CD14-positive monocyte (primary cell): ENCODE measurements around the gene NSMF. TPM values are rescaled to one million over a fixed set of nuclear protein-coding genes. Genes with fewer than 3 reads are reported as not detected.

Experiments used
- DNase-seq, 3 donors: peaks; one replicate each; pipeline ENCODE4 v3.0.0-alpha.2; 2011 to 2022
- H2AFZ ChIP-seq: 2 replicates; pipeline ENCODE4 v1.6.0; 2012; ENCODE audit warnings: mild to moderate bottlenecking, low read depth, low read length, inconsistent platforms; ENCODE audit not compliant: insufficient read depth, poor library complexity, severe bottlenecking
- H3K27ac ChIP-seq, 2 donors: 1 replicate in 1 of 2; 2 replicates in 1 of 2; pipeline ENCODE4 v1.5.1; 2012 to 2013; ENCODE audit warnings: low read length in 2 of 2, control low read depth in 1 of 2, inconsistent platforms in 1 of 2, low read depth in 1 of 2, mild to moderate bottlenecking in 1 of 2
- H3K27me3 ChIP-seq, 2 donors: one replicate each; pipeline versions ENCODE4 v1.6.0 to v1.6.1; 2011 to 2013; ENCODE audit warnings: low read length in 2 of 2; ENCODE audit not compliant: control insufficient read depth in 2 of 2, insufficient read depth in 2 of 2
- H3K36me3 ChIP-seq, 2 donors: replicated peaks in 1 of 2; 1 replicate in 1 of 2; 2 replicates in 1 of 2; pipeline versions ENCODE4 v1.5.1 to v1.6.1; 2012 to 2013; ENCODE audit warnings: low read length in 2 of 2, control low read depth in 1 of 2, inconsistent platforms in 1 of 2, mild to moderate bottlenecking in 1 of 2; ENCODE audit not compliant: insufficient read depth in 2 of 2, control insufficient read depth in 1 of 2
- H3K4me1 ChIP-seq, 2 donors: 1 replicate in 1 of 2; 2 replicates in 1 of 2; pipeline versions ENCODE4 v1.5.1 to v1.6.1; 2012 to 2013; ENCODE audit warnings: low read length in 2 of 2, control low read depth in 1 of 2, inconsistent platforms in 1 of 2, mild to moderate bottlenecking in 1 of 2, moderate library complexity in 1 of 2; ENCODE audit not compliant: insufficient read depth in 2 of 2, control insufficient read depth in 1 of 2
- H3K4me2 ChIP-seq: replicated peaks from 2 replicates; pipeline ENCODE3; 2012; ENCODE audit warnings: low read length, moderate library complexity, mild to moderate bottlenecking; ENCODE audit not compliant: poor library complexity, severe bottlenecking; ENCODE audit errors: extremely low read depth
- H3K4me3 ChIP-seq, 3 experiments: fragments of 200-600 bp in 1 of 3; sonication (generic) in 1 of 3; replicated peaks in 1 of 3; 1 replicate in 2 of 3; 2 replicates in 1 of 3; pipeline ENCODE4 v1.5.1; 2011 to 2013; ENCODE audit warnings: low read length in 3 of 3, mild to moderate bottlenecking in 3 of 3, control low read depth in 2 of 3, low read depth in 2 of 3, inconsistent platforms in 1 of 3, moderate library complexity in 1 of 3
- H3K79me2 ChIP-seq: 2 replicates; pipeline ENCODE4 v1.6.0; 2012; ENCODE audit warnings: mild to moderate bottlenecking, control low read depth, inconsistent platforms, low read length, moderate library complexity; ENCODE audit not compliant: insufficient read depth
- H3K9ac ChIP-seq: 2 replicates; pipeline ENCODE4 v1.6.0; 2017; ENCODE audit warnings: low read length, mild to moderate bottlenecking; ENCODE audit not compliant: insufficient read depth, poor library complexity, severe bottlenecking
- H3K9me3 ChIP-seq, 2 donors: replicated peaks in 1 of 2; 1 replicate in 1 of 2; 2 replicates in 1 of 2; pipeline versions ENCODE4 v1.5.1 to v1.6.1; 2012 to 2013; ENCODE audit warnings: low read length in 2 of 2, control low read depth in 1 of 2; ENCODE audit not compliant: control insufficient read depth in 1 of 2, insufficient read depth in 1 of 2
- H4K20me1 ChIP-seq: 2 replicates; pipeline ENCODE4 v1.6.0; 2012; ENCODE audit warnings: mild to moderate bottlenecking, low read length, control low read depth, moderate library complexity; ENCODE audit not compliant: insufficient read depth
- H3K27ac Mint-ChIP-seq, 7 donors: one replicate each; pipeline ENCODE4 v1.8.0; 2020; ENCODE audit warnings: mild to moderate bottlenecking in 7 of 7, mixed read lengths in 7 of 7, moderate library complexity in 6 of 7, inconsistent platforms in 2 of 7
- H3K27me3 Mint-ChIP-seq, 3 donors: one replicate each; pipeline ENCODE4 v1.8.0; 2021 to 2022; ENCODE audit warnings: low read depth in 3 of 3, mild to moderate bottlenecking in 3 of 3, mixed read lengths in 3 of 3, moderate library complexity in 3 of 3, inconsistent platforms in 1 of 3
- H3K36me3 Mint-ChIP-seq, 2 donors: one replicate each; pipeline ENCODE4 v1.8.0; 2020; ENCODE audit warnings: mixed read lengths in 2 of 2, inconsistent platforms in 1 of 2, mild to moderate bottlenecking in 1 of 2
- H3K4me1 Mint-ChIP-seq: one replicate; pipeline ENCODE4 v1.8.0; 2020; ENCODE audit warnings: mild to moderate bottlenecking, mixed read lengths
- H3K4me3 Mint-ChIP-seq, 2 donors: one replicate each; pipeline ENCODE4 v1.8.0; 2020; ENCODE audit warnings: mild to moderate bottlenecking in 2 of 2, mixed read lengths in 2 of 2, moderate library complexity in 1 of 2
- H3K9me3 Mint-ChIP-seq, 7 donors: one replicate each; pipeline ENCODE4 v1.8.0; 2020 to 2022; ENCODE audit warnings: mixed read lengths in 7 of 7, mild to moderate bottlenecking in 6 of 7, moderate library complexity in 6 of 7, inconsistent platforms in 2 of 7
- CTCF ChIP-seq: fragments of 200-600 bp; IDR thresholded peaks from one replicate; pipeline ENCODE4 v1.8.0; 2022; ENCODE audit warnings: antibody characterized with exemption, mild to moderate bottlenecking
- WGBS: methylation state at CpG from one replicate; pipeline ENCODE4 v1.1.5; 2013; ENCODE audit warnings: missing lambda C conversion rate; ENCODE audit not compliant: insufficient coverage; 5-methylcytosine and 5-hydroxymethylcytosine counted together
- intact Hi-C, 2 donors: fragments of 100-400 bp; cut with micrococcal nuclease; formaldehyde crosslinking; loops; one replicate each; pipeline versions ENCODE4 v1.15.0 to v1.15.1; 2023
- polyA plus RNA-seq, 3 donors: library from polyadenylated mRNA; depleted of rRNA in 1 of 3; unstranded in 2 of 3; stranded (reverse) in 1 of 3; fragments of 300-500 nt in 2 of 3; fragments of >200 nt in 1 of 3; fragmentation: Illumina TruSeq in 2 of 3; gene quantifications; 1 replicate in 2 of 3; 2 replicates in 1 of 3; pipeline ENCODE4 v1.2.3, GENCODE V29; 2012 to 2021

NSMF gene
- polyA plus RNA-seq, 3 donors: 4.6 to 68.4 (median 5.3) TPM

GRCh38 chr9:137435381-137435891 is 23.7 kb downstream of the NSMF start:
- H3K27ac ChIP-seq: no peak overlapping the region
- peaks cover 0 to 16% (median 5%) of the 10 kb centered on the region in 3 donors for H3K27me3 Mint-ChIP-seq
- H3K4me2 ChIP-seq: no peak overlapping the region
- 88% methylated on average over 18 of the region's 20 CpGs for WGBS
- H3K9me3 Mint-ChIP-seq: no peaks in the 10 kb centered on the region
- no peaks in the 10 kb centered on the region for H3K36me3 ChIP-seq
- no peaks in the 10 kb centered on the region for H3K4me1 ChIP-seq
- no peaks in the 10 kb centered on the region for H3K4me1 Mint-ChIP-seq
- no peaks in the 10 kb centered on the region for H3K9me3 ChIP-seq
- no peaks in the 10 kb centered on the region for H3K79me2 ChIP-seq
- no peak for TF ChIP-seq CTCF
- intact Hi-C loops: no loop called here
- H3K4me3 ChIP-seq: no peak overlapping the region
- H3K36me3 Mint-ChIP-seq: no peaks in the 10 kb centered on the region
- no peak for DNase-seq
- H2AFZ ChIP-seq: no peak overlapping the region
- no peaks in the 10 kb centered on the region for H3K27me3 ChIP-seq
- H3K4me3 Mint-ChIP-seq: no peak overlapping the region
- no peaks in the 10 kb centered on the region for H4K20me1 ChIP-seq
- H3K27ac Mint-ChIP-seq: no peak overlapping the region
- H3K9ac ChIP-seq: no peak overlapping the region

- intact Hi-C loops: no loop called here
- Histone ChIP-seq H3K9me3 (no peaks in the 10 kb centered on the region), H4K20me1 (no peaks in the 10 kb centered on the region), H3K9ac (no peak overlapping the region), H3K36me3 (no peaks in the 10 kb centered on the region), H3K4me2 (no peak overlapping the region), H3K4me1 (no peaks in the 10 kb centered on the region), H3K27me3 (no peaks in the 10 kb centered on the region), H3K79me2 (no peaks in the 10 kb centered on the region), H3K27ac (no peak overlapping the region), H3K4me3 (no peak overlapping the region), H2AFZ (no peak overlapping the region)
- Mint-ChIP-seq H3K4me1 (no peaks in the 10 kb centered on the region), H3K36me3 (no peaks in the 10 kb centered on the region), H3K27ac (no peak overlapping the region), H3K27me3 (peaks cover 0 to 16% (median 5%) of the 10 kb centered on the region in 3 donors), H3K9me3 (no peaks in the 10 kb centered on the region), H3K4me3 (no peak overlapping the region)
- DNase-seq: no peak
- 64% methylated on average over 39 of the region's 43 CpGs for WGBS
- TF ChIP-seq CTCF: no peak
These were observed 24.4 kb downstream of the NSMF start for GRCh38 chr9:137434498-137435380.
